ENCODE data around the gene GNL3. TPM values are rescaled to one million over a fixed set of nuclear protein-coding genes. Genes with fewer than 3 reads are reported as not detected.

GNL3 gene
- total and polyA plus RNA-seq, 2 of the 8 experiments (the other 6 are each of a cell fraction or from before 2014, with no cell fraction given) = 45.5 to 184 TPM

- H3K27ac ChIP-seq (ENCODE audit: low read depth, low read length) = no peak overlapping the region
- TF ChIP-seq ATF3 (IDR thresholded peaks at IDR 0.05; ENCODE audit: insufficient read depth, low read depth, low read length) = no peak
- TF ChIP-seq TBP (IDR thresholded peaks at IDR 0.05; ENCODE audit: low read depth, low read length) = no peak
- TF ChIP-seq E2F6 (IDR thresholded peaks at IDR 0.05) = no peak
- no peak for TF ChIP-seq RAD21 (IDR thresholded peaks at IDR 0.05 in 1 of 2, conservative IDR thresholded peaks at IDR 0.05 in 1 of 2; ENCODE audit: low read depth in 2 of 2, low read length in 2 of 2)
- TF ChIP-seq CHD1 (IDR thresholded peaks at IDR 0.05; ENCODE audit: low read depth, low read length) = no peak
- no peak for TF ChIP-seq BACH1 (IDR thresholded peaks at IDR 0.05; ENCODE audit: low read length)
- TF ChIP-seq CTCF (IDR thresholded peaks at IDR 0.05; ENCODE audit: control extremely low read depth in 1 of 3, insufficient read depth in 1 of 3, low read depth in 1 of 3, low read length in 3 of 3) = no peak
- no peak for TF ChIP-seq CREB1 (IDR thresholded peaks at IDR 0.05)
Observed at GRCh38 chr3:52636673-52637072, 49.2 kb upstream of the GNL3 start.

More at GRCh38 chr3:52636673-52637072, 49.2 kb upstream of the GNL3 start:
- Histone ChIP-seq H2BK120ac (replicated peaks; ENCODE audit: low read depth, low read length) (no peak overlapping the region), H3K14ac (ENCODE audit: insufficient read length) (no peak overlapping the region), H2AFZ (ENCODE audit: low read length) (no peak overlapping the region), H4K91ac (replicated peaks; ENCODE audit: insufficient read length, low read length) (no peak overlapping the region), H2AK5ac (ENCODE audit: low read depth, low read length) (no peak overlapping the region), H3K27me3 (replicated peaks in 1 of 4; ENCODE audit: control insufficient read depth in 3 of 4, extremely low read depth in 1 of 4, insufficient read depth in 3 of 4, low read length in 3 of 4) (no peaks in the 10 kb centered on the region), H3K4ac (replicated peaks; ENCODE audit: insufficient read length, low read depth, low read length) (no peak overlapping the region), H3K23me2 (ENCODE audit: low read depth, low read length) (no peaks in the 10 kb centered on the region), H3K4me3 (ENCODE audit: extremely low read depth in 1 of 4, insufficient read depth in 2 of 4, low read depth in 3 of 4, low read length in 4 of 4) (no peak overlapping the region), H4K20me1 (replicated peaks in 1 of 2; ENCODE audit: control insufficient read depth in 1 of 2, insufficient read depth in 2 of 2, low read length in 2 of 2) (no peaks in the 10 kb centered on the region), H3K36me3 (ENCODE audit: control insufficient read depth in 2 of 4, insufficient read depth in 4 of 4, low read length in 3 of 4) (peaks cover 6 to 33% (median 19%) of the 10 kb centered on the region in 4 experiments), H3K79me2 (ENCODE audit: control insufficient read depth in 1 of 2, insufficient read depth in 2 of 2, low read length in 2 of 2) (no peaks in the 10 kb centered on the region), H3K18ac (ENCODE audit: extremely low read depth, low read length) (no peak overlapping the region), H3K56ac (replicated peaks; ENCODE audit: insufficient read length, low read depth, low read length) (no peak overlapping the region), H2BK20ac (ENCODE audit: low read length) (no peak overlapping the region), H4K8ac (ENCODE audit: extremely low read depth, insufficient read depth, low read length) (no peak overlapping the region), H3K79me1 (ENCODE audit: low read depth, low read length) (no peaks in the 10 kb centered on the region), H3K23ac (ENCODE audit: insufficient read length) (no peak overlapping the region), H3K9me3 (ENCODE audit: insufficient read depth in 2 of 2, low read depth in 1 of 2, low read length in 1 of 2) (no peaks in the 10 kb centered on the region), H2BK15ac (ENCODE audit: low read length) (no peak overlapping the region), H3K4me2 (ENCODE audit: insufficient read depth in 1 of 2, low read depth in 2 of 2, low read length in 2 of 2) (no peak overlapping the region), H2BK12ac (ENCODE audit: low read depth, low read length) (no peak overlapping the region), H3K9ac (replicated peaks in 1 of 4; ENCODE audit: extremely low read depth in 1 of 4, low read depth in 3 of 4, low read length in 3 of 4) (no peak overlapping the region), H2BK5ac (ENCODE audit: low read depth, low read length) (no peak overlapping the region), H4K5ac (ENCODE audit: insufficient read length, low read depth, low read length) (no peak overlapping the region), H3K4me1 (replicated peaks in 1 of 4; ENCODE audit: control insufficient read depth in 3 of 4, insufficient read depth in 4 of 4, low read length in 3 of 4) (no peaks in the 10 kb centered on the region)
- no peak for FAIRE-seq
- WGBS, 2 experiments (ENCODE audit: extremely low coverage in 1 of 2, insufficient coverage in 1 of 2, insufficient read length in 1 of 2, insufficient replicate concordance in 2 of 2, low coverage in 1 of 2, low lambda C conversion rate in 2 of 2, missing lambda C conversion rate in 1 of 2) = 93% methylated on average over 4 of the region's 4 CpGs; no CpG with 5 or more reads in 1 of the 2 experiments
- ChIA-PET CTCF (ENCODE audit: partially characterized antibody) (no interaction called here), POLR2A (ENCODE audit: partially characterized antibody) (interaction anchor here (1.0 kb wide), 1 partner anchor 18 kb away, joined by 3 read pairs; no protein-coding TSS in a partner anchor)
- no peak for DNase-seq (ENCODE audit: low read depth in 1 of 2, low spot score in 2 of 2)

Data from H1 (cell line).